H1 (cell line): ENCODE data around the gene MYLK4.

ENCODE experiments used
- CEBPB ChIP-seq: IDR thresholded peaks from 2 replicates; pipeline ENCODE4 v1.6.1; 2012; ENCODE audit warnings: low read depth, low read length
- CHD2 ChIP-seq: IDR thresholded peaks from 2 replicates; pipeline ENCODE4 v1.6.1; 2012; ENCODE audit warnings: low read length, improper control_type of control experiment
- EZH2 ChIP-seq: fragments of 200-600 bp; sonication (generic); IDR thresholded peaks from 2 replicates; pipeline ENCODE4 v1.7.1; 2012; ENCODE audit warnings: low read depth, mild to moderate bottlenecking, moderate library complexity, low read length, inconsistent platforms; ENCODE audit not compliant: severe bottlenecking
- KDM1A ChIP-seq: fragments of 200-600, 300-600 bp; sonication (generic); IDR thresholded peaks from 2 replicates; pipeline ENCODE4 v1.7.1; 2016; ENCODE audit warnings: mild to moderate bottlenecking, low read length, borderline replicate concordance
- RFX5 ChIP-seq: IDR thresholded peaks from 2 replicates; pipeline ENCODE4 v1.6.1; 2011; ENCODE audit warnings: low read depth, low read length, improper control_type of control experiment, borderline replicate concordance
- TAF1 ChIP-seq: IDR thresholded peaks from 2 replicates; pipeline ENCODE4 v1.6.1; 2011; ENCODE audit warnings: mild to moderate bottlenecking, low read depth, low read length
- TF ChIP-seq, protein P1 (sequence below), 3 experiments: IDR thresholded peaks; 1 replicate in 2 of 3; 2 replicates in 1 of 3; pipeline versions ENCODE4 v1.5.1 to v1.6.1; 2011; ENCODE audit warnings: low read length in 3 of 3, mild to moderate bottlenecking in 3 of 3, inconsistent platforms in 2 of 3, low read depth in 1 of 3, moderate library complexity in 1 of 3; ENCODE audit not compliant: insufficient read depth in 1 of 3; ENCODE audit errors: control extremely low read depth in 1 of 3
- TF ChIP-seq, protein P2 (sequence below): IDR thresholded peaks from 2 replicates; pipeline ENCODE4 v1.6.1; 2012; ENCODE audit warnings: inconsistent platforms
- TF ChIP-seq, protein P3 (sequence below): IDR thresholded peaks from 2 replicates; pipeline ENCODE4 v1.6.1; 2012; ENCODE audit warnings: inconsistent platforms

DNA sequence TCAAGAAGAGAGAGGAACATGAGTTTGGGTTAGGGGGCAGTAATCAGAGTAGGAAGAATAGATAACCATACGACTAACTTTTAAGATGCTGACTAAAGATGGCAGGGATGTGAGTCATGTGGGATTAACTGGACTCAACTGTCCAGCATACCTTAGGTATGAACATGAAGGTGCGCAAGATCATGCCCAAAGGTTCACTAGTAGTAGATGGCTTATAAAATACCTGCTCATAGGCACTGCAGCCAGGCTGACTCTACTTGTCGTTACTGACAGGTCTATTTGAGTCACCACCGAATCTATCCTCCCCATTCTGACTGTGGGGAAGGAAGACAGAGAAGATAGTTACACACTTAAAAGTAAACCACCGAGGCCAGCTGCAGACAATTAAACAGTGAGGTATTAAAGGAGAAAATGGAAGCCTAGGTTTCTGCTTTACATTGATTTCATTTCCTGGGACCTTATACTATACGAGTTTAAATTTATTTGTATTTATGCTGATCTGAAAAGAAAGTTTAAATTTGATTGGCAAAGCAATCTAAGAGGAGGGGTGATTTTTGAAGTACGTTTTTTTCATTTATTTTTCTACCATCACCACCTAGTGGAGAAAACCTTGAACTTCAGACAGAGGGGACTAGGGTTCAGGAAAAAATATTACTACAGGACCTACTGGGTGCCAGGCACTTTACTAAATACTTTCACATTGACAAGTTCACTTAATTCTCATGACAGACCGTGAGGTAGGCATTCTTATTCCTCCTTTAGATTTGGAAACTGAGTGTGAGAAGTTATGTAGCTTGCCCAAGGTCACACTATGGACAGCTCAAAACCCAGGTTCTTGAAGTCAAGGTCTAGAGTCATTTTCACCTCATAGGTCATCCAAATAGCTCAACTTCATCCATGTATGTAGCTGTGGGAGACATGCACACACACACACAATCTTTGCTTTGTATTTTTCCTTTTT is 10.4 kb upstream of the MYLK4 start:
- TF ChIP-seq CHD2 (no peak), KDM1A (no peak), RFX5 (no peak), TAF1 (no peak), EZH2 (no peak), CEBPB (no peak)
- TF ChIP-seq, protein P1, sequence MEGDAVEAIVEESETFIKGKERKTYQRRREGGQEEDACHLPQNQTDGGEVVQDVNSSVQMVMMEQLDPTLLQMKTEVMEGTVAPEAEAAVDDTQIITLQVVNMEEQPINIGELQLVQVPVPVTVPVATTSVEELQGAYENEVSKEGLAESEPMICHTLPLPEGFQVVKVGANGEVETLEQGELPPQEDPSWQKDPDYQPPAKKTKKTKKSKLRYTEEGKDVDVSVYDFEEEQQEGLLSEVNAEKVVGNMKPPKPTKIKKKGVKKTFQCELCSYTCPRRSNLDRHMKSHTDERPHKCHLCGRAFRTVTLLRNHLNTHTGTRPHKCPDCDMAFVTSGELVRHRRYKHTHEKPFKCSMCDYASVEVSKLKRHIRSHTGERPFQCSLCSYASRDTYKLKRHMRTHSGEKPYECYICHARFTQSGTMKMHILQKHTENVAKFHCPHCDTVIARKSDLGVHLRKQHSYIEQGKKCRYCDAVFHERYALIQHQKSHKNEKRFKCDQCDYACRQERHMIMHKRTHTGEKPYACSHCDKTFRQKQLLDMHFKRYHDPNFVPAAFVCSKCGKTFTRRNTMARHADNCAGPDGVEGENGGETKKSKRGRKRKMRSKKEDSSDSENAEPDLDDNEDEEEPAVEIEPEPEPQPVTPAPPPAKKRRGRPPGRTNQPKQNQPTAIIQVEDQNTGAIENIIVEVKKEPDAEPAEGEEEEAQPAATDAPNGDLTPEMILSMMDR (IDR thresholded peaks at IDR 0.05; ENCODE audit: control extremely low read depth in 1 of 3, insufficient read depth in 1 of 3, low read depth in 1 of 3, low read length in 3 of 3) = peak in 2 of 3 experiments; percentile 14 to 43; a peak in 2 of 4 replicates
- TF ChIP-seq, protein P2, sequence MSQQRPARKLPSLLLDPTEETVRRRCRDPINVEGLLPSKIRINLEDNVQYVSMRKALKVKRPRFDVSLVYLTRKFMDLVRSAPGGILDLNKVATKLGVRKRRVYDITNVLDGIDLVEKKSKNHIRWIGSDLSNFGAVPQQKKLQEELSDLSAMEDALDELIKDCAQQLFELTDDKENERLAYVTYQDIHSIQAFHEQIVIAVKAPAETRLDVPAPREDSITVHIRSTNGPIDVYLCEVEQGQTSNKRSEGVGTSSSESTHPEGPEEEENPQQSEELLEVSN = no peak
- TF ChIP-seq, protein P3, sequence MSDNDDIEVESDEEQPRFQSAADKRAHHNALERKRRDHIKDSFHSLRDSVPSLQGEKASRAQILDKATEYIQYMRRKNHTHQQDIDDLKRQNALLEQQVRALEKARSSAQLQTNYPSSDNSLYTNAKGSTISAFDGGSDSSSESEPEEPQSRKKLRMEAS = no peak
